ENCODE data around the gene MEIKIN.

GRCh38 chr5:131774652-131775367 is 170.7 kb downstream of the MEIKIN start:
- TF ChIP-seq CTCF (conservative IDR thresholded peaks at IDR 0.05; ENCODE audit: low read length) = no peak
- TF ChIP-seq EZH2phosphoT487 (IDR thresholded peaks at IDR 0.05; ENCODE audit: borderline replicate concordance, low read depth, low read length) = no peak

All from OCI-LY7 (cell line).